Measurements from ENCODE around the gene FAM53B.

Gene FAM53B

GRCh38 chr10:124663228-124663627 lies 81.0 kb downstream of the FAM53B start:
- no peak overlapping the region for H3K4me3 ChIP-seq (ENCODE audit: insufficient read depth, low read depth, low read length)
- H3K9me3 ChIP-seq (ENCODE audit: control insufficient read depth, low read length), result no peaks in the 10 kb centered on the region
- no peak overlapping the region for H3K27ac ChIP-seq (ENCODE audit: insufficient read depth, low read depth, low read length, poor library complexity, severe bottlenecking)
- H3K27me3 ChIP-seq (ENCODE audit: control insufficient read depth, insufficient read depth, low read length, poor library complexity, severe bottlenecking), result no peaks in the 10 kb centered on the region
- no peaks in the 10 kb centered on the region for H3K36me3 ChIP-seq (ENCODE audit: control insufficient read depth, insufficient read depth, low read length)
- 91 to 97% methylated on average over 8 of the region's 8 CpGs for WGBS, 2 experiments
- H3K4me1 ChIP-seq (ENCODE audit: control insufficient read depth, insufficient read depth, low read length), result peaks cover 3% of the 10 kb centered on the region

- no peak overlapping the region for H3K27ac ChIP-seq (ENCODE audit: insufficient read depth, low read depth, low read length, poor library complexity, severe bottlenecking)
- no peaks in the 10 kb centered on the region for H3K4me1 ChIP-seq (ENCODE audit: control insufficient read depth, insufficient read depth, low read length)
- H3K9me3 ChIP-seq (ENCODE audit: control insufficient read depth, low read length), result no peaks in the 10 kb centered on the region
- no peak overlapping the region for H3K4me3 ChIP-seq (ENCODE audit: insufficient read depth, low read depth, low read length)
- no peaks in the 10 kb centered on the region for H3K36me3 ChIP-seq (ENCODE audit: control insufficient read depth, insufficient read depth, low read length)
- 93 to 95% methylated on average over 9 of the region's 9 CpGs for WGBS, 2 experiments
- no peaks in the 10 kb centered on the region for H3K27me3 ChIP-seq (ENCODE audit: control insufficient read depth, insufficient read depth, low read length, poor library complexity, severe bottlenecking)
Observed at GRCh38 chr10:124661660-124662180, 82.5 kb downstream of the FAM53B start.

GRCh38 chr10:124660404-124661125 lies 83.6 kb downstream of the FAM53B start:
- Histone ChIP-seq H3K9me3 (ENCODE audit: control insufficient read depth, low read length) (no peaks in the 10 kb centered on the region), H3K27me3 (ENCODE audit: control insufficient read depth, insufficient read depth, low read length, poor library complexity, severe bottlenecking) (no peaks in the 10 kb centered on the region), H3K27ac (ENCODE audit: insufficient read depth, low read depth, low read length, poor library complexity, severe bottlenecking) (no peak overlapping the region), H3K36me3 (ENCODE audit: control insufficient read depth, insufficient read depth, low read length) (no peaks in the 10 kb centered on the region), H3K4me1 (ENCODE audit: control insufficient read depth, insufficient read depth, low read length) (no peaks in the 10 kb centered on the region), H3K4me3 (ENCODE audit: insufficient read depth, low read depth, low read length) (no peak overlapping the region)
- 95 to 96% methylated on average over 12 of the region's 12 CpGs for WGBS, 2 experiments

- Histone ChIP-seq H3K4me1 (ENCODE audit: control insufficient read depth, insufficient read depth, low read length) (no peaks in the 10 kb centered on the region), H3K27me3 (ENCODE audit: control insufficient read depth, insufficient read depth, low read length, poor library complexity, severe bottlenecking) (no peaks in the 10 kb centered on the region), H3K9me3 (ENCODE audit: control insufficient read depth, low read length) (no peaks in the 10 kb centered on the region), H3K4me3 (ENCODE audit: insufficient read depth, low read depth, low read length) (no peak overlapping the region), H3K27ac (ENCODE audit: insufficient read depth, low read depth, low read length, poor library complexity, severe bottlenecking) (no peak overlapping the region), H3K36me3 (ENCODE audit: control insufficient read depth, insufficient read depth, low read length) (no peaks in the 10 kb centered on the region)
- 95% methylated on average over 2 of the region's 2 CpGs for WGBS, 2 experiments
Observed at GRCh38 chr10:124659380-124659779, 84.8 kb downstream of the FAM53B start.

- no peak overlapping the region for H3K4me3 ChIP-seq (ENCODE audit: insufficient read depth, low read depth, low read length)
- H3K36me3 ChIP-seq (ENCODE audit: control insufficient read depth, insufficient read depth, low read length), result no peaks in the 10 kb centered on the region
- 94 to 97% methylated on average over 12 of the region's 12 CpGs for WGBS, 2 experiments
- H3K27me3 ChIP-seq (ENCODE audit: control insufficient read depth, insufficient read depth, low read length, poor library complexity, severe bottlenecking), result no peaks in the 10 kb centered on the region
- H3K9me3 ChIP-seq (ENCODE audit: control insufficient read depth, low read length), result no peaks in the 10 kb centered on the region
- no peaks in the 10 kb centered on the region for H3K4me1 ChIP-seq (ENCODE audit: control insufficient read depth, insufficient read depth, low read length)
- H3K27ac ChIP-seq (ENCODE audit: insufficient read depth, low read depth, low read length, poor library complexity, severe bottlenecking), result no peak overlapping the region
Observed at GRCh38 chr10:124658591-124659242, 85.5 kb downstream of the FAM53B start.

- no peak overlapping the region for H3K27ac ChIP-seq (ENCODE audit: insufficient read depth, low read depth, low read length, poor library complexity, severe bottlenecking)
- H3K4me3 ChIP-seq (ENCODE audit: insufficient read depth, low read depth, low read length), result no peak overlapping the region
- H3K36me3 ChIP-seq (ENCODE audit: control insufficient read depth, insufficient read depth, low read length), result no peaks in the 10 kb centered on the region
- H3K4me1 ChIP-seq (ENCODE audit: control insufficient read depth, insufficient read depth, low read length), result no peaks in the 10 kb centered on the region
- no peaks in the 10 kb centered on the region for H3K9me3 ChIP-seq (ENCODE audit: control insufficient read depth, low read length)
- H3K27me3 ChIP-seq (ENCODE audit: control insufficient read depth, insufficient read depth, low read length, poor library complexity, severe bottlenecking), result no peaks in the 10 kb centered on the region
- WGBS, 2 experiments, result 84 to 90% methylated on average over 9 of the region's 9 CpGs
Observed at GRCh38 chr10:124657806-124658205, 86.4 kb downstream of the FAM53B start.

GRCh38 chr10:124656541-124656940 lies 87.6 kb downstream of the FAM53B start:
- H3K27ac ChIP-seq (ENCODE audit: insufficient read depth, low read depth, low read length, poor library complexity, severe bottlenecking), result no peak overlapping the region
- WGBS, 2 experiments, result 96 to 98% methylated on average over 6 of the region's 6 CpGs
- H3K4me3 ChIP-seq (ENCODE audit: insufficient read depth, low read depth, low read length), result no peak overlapping the region
- no peaks in the 10 kb centered on the region for H3K9me3 ChIP-seq (ENCODE audit: control insufficient read depth, low read length)
- no peaks in the 10 kb centered on the region for H3K27me3 ChIP-seq (ENCODE audit: control insufficient read depth, insufficient read depth, low read length, poor library complexity, severe bottlenecking)
- H3K36me3 ChIP-seq (ENCODE audit: control insufficient read depth, insufficient read depth, low read length), result no peaks in the 10 kb centered on the region
- no peaks in the 10 kb centered on the region for H3K4me1 ChIP-seq (ENCODE audit: control insufficient read depth, insufficient read depth, low read length)

GRCh38 chr10:124656113-124656490 lies 88.1 kb downstream of the FAM53B start:
- H3K27me3 ChIP-seq (ENCODE audit: control insufficient read depth, insufficient read depth, low read length, poor library complexity, severe bottlenecking), result no peaks in the 10 kb centered on the region
- no peak overlapping the region for H3K27ac ChIP-seq (ENCODE audit: insufficient read depth, low read depth, low read length, poor library complexity, severe bottlenecking)
- H3K4me1 ChIP-seq (ENCODE audit: control insufficient read depth, insufficient read depth, low read length), result peaks cover 2% of the 10 kb centered on the region
- H3K4me3 ChIP-seq (ENCODE audit: insufficient read depth, low read depth, low read length), result no peak overlapping the region
- H3K9me3 ChIP-seq (ENCODE audit: control insufficient read depth, low read length), result no peaks in the 10 kb centered on the region
- no peaks in the 10 kb centered on the region for H3K36me3 ChIP-seq (ENCODE audit: control insufficient read depth, insufficient read depth, low read length)
- WGBS, 2 experiments, result 97% methylated on average over 7 of the region's 7 CpGs

GRCh38 chr10:124655191-124656112 lies 88.7 kb downstream of the FAM53B start:
- Histone ChIP-seq H3K4me3 (ENCODE audit: insufficient read depth, low read depth, low read length) (no peak overlapping the region), H3K4me1 (ENCODE audit: control insufficient read depth, insufficient read depth, low read length) (peaks cover 7% of the 10 kb centered on the region), H3K27ac (ENCODE audit: insufficient read depth, low read depth, low read length, poor library complexity, severe bottlenecking) (no peak overlapping the region), H3K9me3 (ENCODE audit: control insufficient read depth, low read length) (no peaks in the 10 kb centered on the region), H3K27me3 (ENCODE audit: control insufficient read depth, insufficient read depth, low read length, poor library complexity, severe bottlenecking) (no peaks in the 10 kb centered on the region), H3K36me3 (ENCODE audit: control insufficient read depth, insufficient read depth, low read length) (no peaks in the 10 kb centered on the region)
- WGBS, 2 experiments, result 94 to 95% methylated on average over 13 of the region's 13 CpGs

GRCh38 chr10:124654686-124655085 lies 89.5 kb downstream of the FAM53B start:
- no peak overlapping the region for H3K4me3 ChIP-seq (ENCODE audit: insufficient read depth, low read depth, low read length)
- no peaks in the 10 kb centered on the region for H3K36me3 ChIP-seq (ENCODE audit: control insufficient read depth, insufficient read depth, low read length)
- no peak overlapping the region for H3K27ac ChIP-seq (ENCODE audit: insufficient read depth, low read depth, low read length, poor library complexity, severe bottlenecking)
- WGBS, 2 experiments, result 92 to 93% methylated on average over 7 of the region's 7 CpGs
- peaks cover 7% of the 10 kb centered on the region for H3K4me1 ChIP-seq (ENCODE audit: control insufficient read depth, insufficient read depth, low read length)
- no peaks in the 10 kb centered on the region for H3K9me3 ChIP-seq (ENCODE audit: control insufficient read depth, low read length)
- H3K27me3 ChIP-seq (ENCODE audit: control insufficient read depth, insufficient read depth, low read length, poor library complexity, severe bottlenecking), result no peaks in the 10 kb centered on the region

Data from ectodermal cell (in vitro differentiated cells).